Tibial nerve (tissue), 3 donors: Measurements from ENCODE around the gene C17orf67.

Source experiments
- POLR2A ChIP-seq, 2 donors: fragments of 450-650 bp; IDR thresholded peaks; one replicate each; pipeline ENCODE4 v1.6.1; 2017; ENCODE audit warnings: antibody characterized with exemption in 2 of 2, mild to moderate bottlenecking in 2 of 2, moderate library complexity in 2 of 2
- TF ChIP-seq, protein P1 (sequence below), 5 experiments: fragments of 200-600 bp in 3 of 5; fragments of 450-650 bp in 2 of 5; sonication (generic) in 3 of 5; IDR thresholded peaks; one replicate each; pipeline ENCODE4 v1.5.1; 2016 to 2019; ENCODE audit warnings: antibody characterized with exemption in 5 of 5, mild to moderate bottlenecking in 3 of 5, moderate library complexity in 2 of 5

GRCh38 chr17:56806949-56807348, 26.8 kb downstream of the C17orf67 start:
- TF ChIP-seq, protein P1, sequence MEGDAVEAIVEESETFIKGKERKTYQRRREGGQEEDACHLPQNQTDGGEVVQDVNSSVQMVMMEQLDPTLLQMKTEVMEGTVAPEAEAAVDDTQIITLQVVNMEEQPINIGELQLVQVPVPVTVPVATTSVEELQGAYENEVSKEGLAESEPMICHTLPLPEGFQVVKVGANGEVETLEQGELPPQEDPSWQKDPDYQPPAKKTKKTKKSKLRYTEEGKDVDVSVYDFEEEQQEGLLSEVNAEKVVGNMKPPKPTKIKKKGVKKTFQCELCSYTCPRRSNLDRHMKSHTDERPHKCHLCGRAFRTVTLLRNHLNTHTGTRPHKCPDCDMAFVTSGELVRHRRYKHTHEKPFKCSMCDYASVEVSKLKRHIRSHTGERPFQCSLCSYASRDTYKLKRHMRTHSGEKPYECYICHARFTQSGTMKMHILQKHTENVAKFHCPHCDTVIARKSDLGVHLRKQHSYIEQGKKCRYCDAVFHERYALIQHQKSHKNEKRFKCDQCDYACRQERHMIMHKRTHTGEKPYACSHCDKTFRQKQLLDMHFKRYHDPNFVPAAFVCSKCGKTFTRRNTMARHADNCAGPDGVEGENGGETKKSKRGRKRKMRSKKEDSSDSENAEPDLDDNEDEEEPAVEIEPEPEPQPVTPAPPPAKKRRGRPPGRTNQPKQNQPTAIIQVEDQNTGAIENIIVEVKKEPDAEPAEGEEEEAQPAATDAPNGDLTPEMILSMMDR (IDR thresholded peaks at IDR 0.05) = no peak
- no peak for TF ChIP-seq POLR2A (IDR thresholded peaks at IDR 0.05)
